GM23338 (cell line): Measurements from ENCODE around the gene CCDC57. TPM values are rescaled to one million over a fixed set of nuclear protein-coding genes. Genes with fewer than 3 reads are reported as not detected.

Experiments
- ATAC-seq: fragments of 200-7000 bp; cut with Tn5 transposase; 3 replicates; pipeline ENCODE4 v1.9.1; 2020
- DNase-seq: peaks from one replicate; pipeline ENCODE4 v3.0.0-alpha.2; 2015; ENCODE audit warnings: low spot score
- H2AFZ ChIP-seq: fragments of 200-600 bp; sonication (generic); 2 replicates; pipeline ENCODE4 v1.8.0; 2016; ENCODE audit warnings: antibody characterized with exemption, mild to moderate bottlenecking, moderate library complexity
- H3F3A ChIP-seq: fragments of 200-600 bp; sonication (generic); replicated peaks from 2 replicates; pipeline ENCODE4 v1.8.0; 2017; ENCODE audit warnings: antibody characterized with exemption, mixed run types, low read depth
- H3K27ac ChIP-seq: fragments of 200-600 bp; sonication (generic); 2 replicates; pipeline ENCODE4 v1.6.1; 2016; ENCODE audit warnings: low read depth
- H3K27me3 ChIP-seq: fragments of 200-600 bp; sonication (generic); 2 replicates; pipeline ENCODE4 v1.8.0; 2016; ENCODE audit warnings: mild to moderate bottlenecking, mixed run types, moderate library complexity; ENCODE audit not compliant: insufficient read depth
- H3K36me3 ChIP-seq: fragments of 200-600 bp; sonication (generic); 2 replicates; pipeline ENCODE4 v1.8.0; 2016; ENCODE audit warnings: mild to moderate bottlenecking; ENCODE audit not compliant: insufficient read depth
- H3K4me1 ChIP-seq: fragments of 200-600 bp; sonication (generic); 2 replicates; pipeline ENCODE4 v1.8.0; 2016; ENCODE audit warnings: mild to moderate bottlenecking, moderate library complexity; ENCODE audit not compliant: insufficient read depth
- H3K4me2 ChIP-seq: fragments of 200-600 bp; sonication (generic); 2 replicates; pipeline ENCODE4 v1.7.1; 2017; ENCODE audit warnings: mixed run types
- H3K4me3 ChIP-seq: fragments of 200-600 bp; sonication (generic); 2 replicates; pipeline ENCODE4 v1.6.1; 2016; ENCODE audit warnings: mixed run types
- H3K79me2 ChIP-seq: fragments of 200-600 bp; sonication (generic); replicated peaks from 2 replicates; pipeline ENCODE4 v1.8.0; 2017; ENCODE audit warnings: mild to moderate bottlenecking; ENCODE audit not compliant: insufficient read depth
- H3K9me2 ChIP-seq: fragments of 200-600 bp; sonication (generic); 2 replicates; pipeline ENCODE4 v1.8.0; 2017; ENCODE audit not compliant: insufficient read depth
- H4K20me1 ChIP-seq: fragments of 200-600 bp; sonication (generic); replicated peaks from 2 replicates; pipeline ENCODE4 v1.8.0; 2017; ENCODE audit warnings: mild to moderate bottlenecking; ENCODE audit not compliant: insufficient read depth
- H3K27ac Mint-ChIP-seq: 2 replicates; pipeline ENCODE4 v1.8.0; 2020; ENCODE audit warnings: inconsistent platforms, mild to moderate bottlenecking, moderate library complexity, mixed read lengths
- H3K27me3 Mint-ChIP-seq: 3 replicates; pipeline ENCODE4 v1.8.0; 2022; ENCODE audit warnings: low read depth, mild to moderate bottlenecking, moderate library complexity, mixed read lengths, inconsistent platforms; ENCODE audit not compliant: insufficient read depth, poor library complexity
- H3K36me3 Mint-ChIP-seq: 3 replicates; pipeline ENCODE4 v1.8.0; 2021; ENCODE audit warnings: low read depth, mild to moderate bottlenecking, inconsistent platforms, moderate library complexity, mixed read lengths
- H3K4me1 Mint-ChIP-seq: 3 replicates; pipeline ENCODE4 v1.8.0; 2020; ENCODE audit warnings: mild to moderate bottlenecking, inconsistent platforms, mixed read lengths
- H3K4me3 Mint-ChIP-seq: 3 replicates; pipeline ENCODE4 v1.8.0; 2021; ENCODE audit warnings: moderate library complexity, mild to moderate bottlenecking, inconsistent platforms, mixed read lengths
- H3K9me3 Mint-ChIP-seq: 3 replicates; pipeline ENCODE4 v1.8.0; 2020; ENCODE audit warnings: moderate library complexity, mild to moderate bottlenecking, inconsistent platforms, mixed read lengths
- CREB1 ChIP-seq: fragments of 250-450 bp; sonication (Bioruptor Pico); IDR thresholded peaks from 2 replicates; pipeline ENCODE4 v1.5.0; 2020; ENCODE audit warnings: low read depth, mild to moderate bottlenecking, moderate library complexity
- ETS1 ChIP-seq: IDR thresholded peaks from 2 replicates; pipeline ENCODE4 v1.6.1; 2016; ENCODE audit warnings: antibody characterized with exemption
- EZH2 ChIP-seq: fragments of 200-600 bp; sonication (generic); IDR thresholded peaks from one replicate; pipeline ENCODE4 v1.8.0; 2017; ENCODE audit warnings: antibody characterized with exemption, mild to moderate bottlenecking, low read depth; ENCODE audit not compliant: unreplicated experiment
- EZH2phosphoT487 ChIP-seq: fragments of 200-600 bp; sonication (generic); IDR thresholded peaks from one replicate; pipeline ENCODE4 v1.8.1; 2018; ENCODE audit warnings: antibody characterized with exemption; ENCODE audit not compliant: unreplicated experiment
- JUNB ChIP-seq: IDR thresholded peaks from one replicate; pipeline ENCODE4 v1.6.1; 2016; ENCODE audit warnings: antibody characterized with exemption; ENCODE audit not compliant: unreplicated experiment
- NANOG ChIP-seq: IDR thresholded peaks from 2 replicates; pipeline ENCODE4 v1.6.1; 2016; ENCODE audit warnings: antibody characterized with exemption, borderline replicate concordance
- POLR2AphosphoS5 ChIP-seq: IDR thresholded peaks from 2 replicates; pipeline ENCODE4 v1.6.1; 2016; ENCODE audit warnings: antibody characterized with exemption, low read depth
- REST ChIP-seq: IDR thresholded peaks from one replicate; pipeline ENCODE4 v1.6.1; 2018; ENCODE audit warnings: antibody characterized with exemption; ENCODE audit not compliant: unreplicated experiment
- STAT1 ChIP-seq: IDR thresholded peaks from one replicate; pipeline ENCODE4 v1.6.1; 2016; ENCODE audit warnings: antibody characterized with exemption; ENCODE audit not compliant: unreplicated experiment
- ZNF114 ChIP-seq: fragments of 250-450 bp; sonication (Bioruptor Pico); IDR thresholded peaks from 2 replicates; pipeline ENCODE4 v1.5.0; 2020; ENCODE audit warnings: mild to moderate bottlenecking, moderate library complexity
- ZNF331 ChIP-seq: fragments of 250-450 bp; sonication (Bioruptor Pico); IDR thresholded peaks from 2 replicates; pipeline ENCODE4 v1.5.0; 2020; ENCODE audit warnings: low read depth, mild to moderate bottlenecking, moderate library complexity
- polyA plus RNA-seq: library from polyadenylated mRNA; unstranded; fragments of >200 nt; fragmentation: Nextera tagmentation; extraction: Ambion mirVana; gene quantifications from 2 replicates; pipeline ENCODE4 v1.2.1, GENCODE V29; 2016
- total RNA-seq: library from RNA; depleted of rRNA; stranded (reverse); fragments of >200 nt; shearing (Covaris generic); gene quantifications from 2 replicates; pipeline ENCODE4 v1.2.3, GENCODE V29; 2014
- TF ChIP-seq, protein P1 (sequence below), 2 experiments: fragments of 200-600 bp in 1 of 2; sonication (generic) in 1 of 2; conservative IDR thresholded peaks; 2 replicates each; pipeline versions ENCODE4 v1.5.1 to v1.6.1; 2016 to 2017; ENCODE audit warnings: antibody characterized with exemption in 2 of 2, low read depth in 2 of 2, mild to moderate bottlenecking in 2 of 2, moderate library complexity in 1 of 2
- TF ChIP-seq, protein P2 (sequence below): fragments of 250-450 bp; sonication (Bioruptor Pico); IDR thresholded peaks from 2 replicates; pipeline ENCODE4 v1.5.0; 2020; ENCODE audit warnings: mild to moderate bottlenecking, moderate library complexity

Gene CCDC57
- total and polyA plus RNA-seq, 2 experiments from 2014 or later = 7.0 to 16.3 TPM

GRCh38 chr17:82234211-82235055 is 21.8 kb upstream of the CCDC57 start:
- peaks cover 2% of the 10 kb centered on the region; the same call in 1 of the 2 replicates for H3F3A ChIP-seq
- no peaks in the 10 kb centered on the region; the same call in 1 of the 2 replicates for H3K4me1 ChIP-seq
- peaks cover 26% of the 10 kb centered on the region for H3K27me3 Mint-ChIP-seq
- no peak overlapping the region for H3K4me3 ChIP-seq
- H3K36me3 Mint-ChIP-seq = no peaks in the 10 kb centered on the region
- H2AFZ ChIP-seq = no peak overlapping the region
- no peak overlapping the region for H3K27ac Mint-ChIP-seq
- no peaks in the 10 kb centered on the region; the same call in 1 of the 2 replicates for H4K20me1 ChIP-seq
- ATAC-seq = no peak
- H3K4me2 ChIP-seq = no peak overlapping the region
- peaks cover 8% of the 10 kb centered on the region; the same call in 2 of the 3 replicates for H3K4me1 Mint-ChIP-seq
- no peaks in the 10 kb centered on the region for H3K79me2 ChIP-seq
- no peak for TF ChIP-seq EZH2phosphoT487
- no peak for TF ChIP-seq ZNF331
- TF ChIP-seq, protein P1, sequence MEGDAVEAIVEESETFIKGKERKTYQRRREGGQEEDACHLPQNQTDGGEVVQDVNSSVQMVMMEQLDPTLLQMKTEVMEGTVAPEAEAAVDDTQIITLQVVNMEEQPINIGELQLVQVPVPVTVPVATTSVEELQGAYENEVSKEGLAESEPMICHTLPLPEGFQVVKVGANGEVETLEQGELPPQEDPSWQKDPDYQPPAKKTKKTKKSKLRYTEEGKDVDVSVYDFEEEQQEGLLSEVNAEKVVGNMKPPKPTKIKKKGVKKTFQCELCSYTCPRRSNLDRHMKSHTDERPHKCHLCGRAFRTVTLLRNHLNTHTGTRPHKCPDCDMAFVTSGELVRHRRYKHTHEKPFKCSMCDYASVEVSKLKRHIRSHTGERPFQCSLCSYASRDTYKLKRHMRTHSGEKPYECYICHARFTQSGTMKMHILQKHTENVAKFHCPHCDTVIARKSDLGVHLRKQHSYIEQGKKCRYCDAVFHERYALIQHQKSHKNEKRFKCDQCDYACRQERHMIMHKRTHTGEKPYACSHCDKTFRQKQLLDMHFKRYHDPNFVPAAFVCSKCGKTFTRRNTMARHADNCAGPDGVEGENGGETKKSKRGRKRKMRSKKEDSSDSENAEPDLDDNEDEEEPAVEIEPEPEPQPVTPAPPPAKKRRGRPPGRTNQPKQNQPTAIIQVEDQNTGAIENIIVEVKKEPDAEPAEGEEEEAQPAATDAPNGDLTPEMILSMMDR (conservative IDR thresholded peaks at IDR 0.05; ENCODE audit: low read depth in 2 of 2) = no peak
- no peak for TF ChIP-seq ZNF114 (CRISPR knock-in tag)
- TF ChIP-seq ETS1 = no peak
- no peak for TF ChIP-seq REST
- TF ChIP-seq POLR2AphosphoS5 = no peak
- TF ChIP-seq, protein P2, sequence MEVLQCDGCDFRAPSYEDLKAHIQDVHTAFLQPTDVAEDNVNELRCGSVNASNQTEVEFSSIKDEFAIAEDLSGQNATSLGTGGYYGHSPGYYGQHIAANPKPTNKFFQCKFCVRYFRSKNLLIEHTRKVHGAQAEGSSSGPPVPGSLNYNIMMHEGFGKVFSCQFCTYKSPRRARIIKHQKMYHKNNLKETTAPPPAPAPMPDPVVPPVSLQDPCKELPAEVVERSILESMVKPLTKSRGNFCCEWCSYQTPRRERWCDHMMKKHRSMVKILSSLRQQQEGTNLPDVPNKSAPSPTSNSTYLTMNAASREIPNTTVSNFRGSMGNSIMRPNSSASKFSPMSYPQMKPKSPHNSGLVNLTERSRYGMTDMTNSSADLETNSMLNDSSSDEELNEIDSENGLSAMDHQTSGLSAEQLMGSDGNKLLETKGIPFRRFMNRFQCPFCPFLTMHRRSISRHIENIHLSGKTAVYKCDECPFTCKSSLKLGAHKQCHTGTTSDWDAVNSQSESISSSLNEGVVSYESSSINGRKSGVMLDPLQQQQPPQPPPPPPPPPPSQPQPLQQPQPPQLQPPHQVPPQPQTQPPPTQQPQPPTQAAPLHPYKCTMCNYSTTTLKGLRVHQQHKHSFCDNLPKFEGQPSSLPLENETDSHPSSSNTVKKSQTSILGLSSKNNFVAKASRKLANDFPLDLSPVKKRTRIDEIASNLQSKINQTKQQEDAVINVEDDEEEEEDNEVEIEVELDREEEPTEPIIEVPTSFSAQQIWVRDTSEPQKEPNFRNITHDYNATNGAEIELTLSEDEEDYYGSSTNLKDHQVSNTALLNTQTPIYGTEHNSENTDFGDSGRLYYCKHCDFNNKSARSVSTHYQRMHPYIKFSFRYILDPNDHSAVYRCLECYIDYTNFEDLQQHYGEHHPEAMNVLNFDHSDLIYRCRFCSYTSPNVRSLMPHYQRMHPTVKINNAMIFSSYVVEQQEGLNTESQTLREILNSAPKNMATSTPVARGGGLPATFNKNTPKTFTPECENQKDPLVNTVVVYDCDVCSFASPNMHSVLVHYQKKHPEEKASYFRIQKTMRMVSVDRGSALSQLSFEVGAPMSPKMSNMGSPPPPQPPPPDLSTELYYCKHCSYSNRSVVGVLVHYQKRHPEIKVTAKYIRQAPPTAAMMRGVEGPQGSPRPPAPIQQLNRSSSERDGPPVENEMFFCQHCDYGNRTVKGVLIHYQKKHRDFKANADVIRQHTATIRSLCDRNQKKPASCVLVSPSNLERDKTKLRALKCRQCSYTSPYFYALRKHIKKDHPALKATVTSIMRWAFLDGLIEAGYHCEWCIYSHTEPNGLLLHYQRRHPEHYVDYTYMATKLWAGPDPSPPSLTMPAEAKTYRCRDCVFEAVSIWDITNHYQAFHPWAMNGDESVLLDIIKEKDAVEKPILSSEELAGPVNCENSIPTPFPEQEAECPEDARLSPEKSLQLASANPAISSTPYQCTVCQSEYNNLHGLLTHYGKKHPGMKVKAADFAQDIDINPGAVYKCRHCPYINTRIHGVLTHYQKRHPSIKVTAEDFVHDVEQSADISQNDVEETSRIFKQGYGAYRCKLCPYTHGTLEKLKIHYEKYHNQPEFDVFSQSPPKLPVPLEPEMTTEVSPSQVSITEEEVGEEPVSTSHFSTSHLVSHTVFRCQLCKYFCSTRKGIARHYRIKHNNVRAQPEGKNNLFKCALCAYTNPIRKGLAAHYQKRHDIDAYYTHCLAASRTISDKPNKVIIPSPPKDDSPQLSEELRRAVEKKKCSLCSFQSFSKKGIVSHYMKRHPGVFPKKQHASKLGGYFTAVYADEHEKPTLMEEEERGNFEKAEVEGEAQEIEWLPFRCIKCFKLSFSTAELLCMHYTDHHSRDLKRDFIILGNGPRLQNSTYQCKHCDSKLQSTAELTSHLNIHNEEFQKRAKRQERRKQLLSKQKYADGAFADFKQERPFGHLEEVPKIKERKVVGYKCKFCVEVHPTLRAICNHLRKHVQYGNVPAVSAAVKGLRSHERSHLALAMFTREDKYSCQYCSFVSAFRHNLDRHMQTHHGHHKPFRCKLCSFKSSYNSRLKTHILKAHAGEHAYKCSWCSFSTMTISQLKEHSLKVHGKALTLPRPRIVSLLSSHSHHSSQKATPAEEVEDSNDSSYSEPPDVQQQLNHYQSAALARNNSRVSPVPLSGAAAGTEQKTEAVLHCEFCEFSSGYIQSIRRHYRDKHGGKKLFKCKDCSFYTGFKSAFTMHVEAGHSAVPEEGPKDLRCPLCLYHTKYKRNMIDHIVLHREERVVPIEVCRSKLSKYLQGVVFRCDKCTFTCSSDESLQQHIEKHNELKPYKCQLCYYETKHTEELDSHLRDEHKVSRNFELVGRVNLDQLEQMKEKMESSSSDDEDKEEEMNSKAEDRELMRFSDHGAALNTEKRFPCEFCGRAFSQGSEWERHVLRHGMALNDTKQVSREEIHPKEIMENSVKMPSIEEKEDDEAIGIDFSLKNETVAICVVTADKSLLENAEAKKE (CRISPR knock-in tag) = no peak
- no peak for TF ChIP-seq EZH2
- no peak for TF ChIP-seq CREB1
- no peak for TF ChIP-seq JUNB
- TF ChIP-seq NANOG = no peak
- no peak for TF ChIP-seq STAT1
- no peaks in the 10 kb centered on the region for H3K9me2 ChIP-seq
- H3K4me3 Mint-ChIP-seq = no peak overlapping the region
- H3K27ac ChIP-seq = no peak overlapping the region
- no peaks in the 10 kb centered on the region for H3K36me3 ChIP-seq
- H3K9me3 Mint-ChIP-seq = no peaks in the 10 kb centered on the region
- no peak for DNase-seq
- peaks cover 24% of the 10 kb centered on the region for H3K27me3 ChIP-seq
